Nephron progenitor cell (in vitro differentiated cells): ENCODE data around the gene ADAM11.

Experiments
- DNase-seq: peaks from one replicate; pipeline ENCODE4 v3.0.0; 2021
- H3K27ac Mint-ChIP-seq: 2 replicates; pipeline ENCODE4 v1.8.0; 2021; ENCODE audit warnings: mild to moderate bottlenecking, moderate library complexity, mixed read lengths
- H3K27me3 Mint-ChIP-seq: 2 replicates; pipeline ENCODE4 v1.8.0; 2021; ENCODE audit warnings: mild to moderate bottlenecking, low read depth, mixed read lengths; ENCODE audit not compliant: poor library complexity
- H3K36me3 Mint-ChIP-seq: 2 replicates; pipeline ENCODE4 v1.8.0; 2021; ENCODE audit warnings: low read depth, mixed read lengths
- H3K4me1 Mint-ChIP-seq: 2 replicates; pipeline ENCODE4 v1.8.0; 2021; ENCODE audit warnings: mixed read lengths
- H3K4me3 Mint-ChIP-seq: 2 replicates; pipeline ENCODE4 v1.8.0; 2021; ENCODE audit warnings: mild to moderate bottlenecking, moderate library complexity, mixed read lengths
- H3K9me3 Mint-ChIP-seq: 2 replicates; pipeline ENCODE4 v1.8.0; 2021; ENCODE audit warnings: mild to moderate bottlenecking, moderate library complexity, mixed read lengths
- CTCF ChIP-seq: fragments of 200-600 bp; sonication (generic); IDR thresholded peaks from 2 replicates; pipeline ENCODE4 v1.5.0; 2021; ENCODE audit warnings: antibody characterized with exemption

ADAM11 gene

GRCh38 chr17:44776628-44777393 lies 18.0 kb downstream of the ADAM11 start:
- Mint-ChIP-seq H3K27ac (no peak overlapping the region), H3K4me3 (no peak overlapping the region), H3K36me3 (no peaks in the 10 kb centered on the region), H3K27me3 (peaks cover 30% of the 10 kb centered on the region), H3K4me1 (peaks cover 7% of the 10 kb centered on the region), H3K9me3 (no peaks in the 10 kb centered on the region)
- no peak for TF ChIP-seq CTCF
- DNase-seq = no peak

GRCh38 chr17:44777394-44778348 lies 18.9 kb downstream of the ADAM11 start:
- TF ChIP-seq CTCF = no peak
- Mint-ChIP-seq H3K9me3 (no peaks in the 10 kb centered on the region), H3K4me3 (no peak overlapping the region), H3K4me1 (peaks cover 14% of the 10 kb centered on the region), H3K36me3 (no peaks in the 10 kb centered on the region), H3K27ac (no peak overlapping the region), H3K27me3 (peaks cover 30% of the 10 kb centered on the region)
- DNase-seq = no peak

GRCh38 chr17:44778656-44779210 lies 19.9 kb downstream of the ADAM11 start:
- DNase-seq = no peak
- no peaks in the 10 kb centered on the region for H3K9me3 Mint-ChIP-seq
- H3K27ac Mint-ChIP-seq = no peak overlapping the region
- no peaks in the 10 kb centered on the region for H3K36me3 Mint-ChIP-seq
- no peak for TF ChIP-seq CTCF
- H3K4me1 Mint-ChIP-seq = peaks cover 17% of the 10 kb centered on the region
- peaks cover 24% of the 10 kb centered on the region for H3K27me3 Mint-ChIP-seq
- peak overlapping the region; percentile 66 for H3K4me3 Mint-ChIP-seq

GRCh38 chr17:44779211-44780025 lies 20.6 kb downstream of the ADAM11 start:
- peaks cover 21% of the 10 kb centered on the region for H3K27me3 Mint-ChIP-seq
- DNase-seq = peak; percentile 87
- no peak overlapping the region for H3K27ac Mint-ChIP-seq
- peaks cover 17% of the 10 kb centered on the region for H3K4me1 Mint-ChIP-seq
- TF ChIP-seq CTCF = peak; percentile 88
- no peaks in the 10 kb centered on the region for H3K9me3 Mint-ChIP-seq
- peak overlapping the region; percentile 66 for H3K4me3 Mint-ChIP-seq
- H3K36me3 Mint-ChIP-seq = no peaks in the 10 kb centered on the region

- H3K9me3 Mint-ChIP-seq = no peaks in the 10 kb centered on the region
- no peaks in the 10 kb centered on the region for H3K36me3 Mint-ChIP-seq
- no peak overlapping the region for H3K4me3 Mint-ChIP-seq
- no peak for DNase-seq
- H3K27me3 Mint-ChIP-seq = peaks cover 22% of the 10 kb centered on the region
- H3K4me1 Mint-ChIP-seq = peaks cover 17% of the 10 kb centered on the region
- no peak overlapping the region for H3K27ac Mint-ChIP-seq
- TF ChIP-seq CTCF = no peak
Observed at GRCh38 chr17:44780161-44780560, 21.4 kb downstream of the ADAM11 start.
